Breast epithelium (tissue), 3 donors: ENCODE results near the gene BAZ2B.

Experiments used
- CTCF ChIP-seq, 3 donors: fragments of 450-650 bp; IDR thresholded peaks; one replicate each; pipeline ENCODE4 v1.5.1; 2016 to 2017; ENCODE audit warnings: antibody characterized with exemption in 3 of 3, mild to moderate bottlenecking in 3 of 3, moderate library complexity in 3 of 3
- POLR2A ChIP-seq: fragments of 450-650 bp; IDR thresholded peaks from one replicate; pipeline ENCODE4 v1.6.1; 2016; ENCODE audit warnings: antibody characterized with exemption, mild to moderate bottlenecking, moderate library complexity

GRCh38 chr2:159399716-159400415, 216.5 kb downstream of the BAZ2B start:
- TF ChIP-seq CTCF (IDR thresholded peaks at IDR 0.05) (no peak), POLR2A (no peak)
